Panc1 (cell line): ENCODE measurements around the gene MLPH. TPM values are rescaled to one million over a fixed set of nuclear protein-coding genes. Genes with fewer than 3 reads are reported as not detected.

Source experiments
- ATAC-seq: fragments of 200-7000 bp; cut with Tn5 transposase; 2 replicates; pipeline ENCODE4 v1.9.1; 2020; ENCODE audit warnings: mild to moderate bottlenecking, moderate library complexity
- BruUV-seq: library from RNA; stranded (reverse); fragments of 400-500 nt; replicated peaks from 2 replicates; lab custom pipeline; 2021; lab: Mats Ljungman, UMichigan
- CTCF ChIA-PET: fragments of 300-600 bp; sonication (Branson Sonifier 250); formaldehyde crosslinking; loops from one replicate; lab custom pipeline; 2022; ENCODE audit warnings: antibody characterized with exemption; lab: Charles Lee
- POLR2A ChIA-PET: fragments of 300-600 bp; sonication (Branson Sonifier 250); formaldehyde crosslinking; loops from one replicate; lab custom pipeline; 2022; ENCODE audit warnings: antibody characterized with exemption; lab: Charles Lee
- DNase-seq: peaks from one replicate; pipeline ENCODE4 v3.0.0-alpha.2; 2010; ENCODE audit warnings: low read depth, low spot score
- H3K27ac ChIP-seq: 2 replicates; pipeline ENCODE4 v1.5.1; 2011; ENCODE audit warnings: mild to moderate bottlenecking, low read length, inconsistent platforms
- H3K27me3 ChIP-seq: fragments of 200-500 bp; sonication (Bioruptor generic); 2 replicates; pipeline ENCODE4 v1.6.0; 2014; ENCODE audit warnings: low read length, inconsistent platforms; ENCODE audit not compliant: control insufficient read depth, insufficient read depth
- H3K36me3 ChIP-seq: fragments of 200-500 bp; sonication (Bioruptor generic); 2 replicates; pipeline ENCODE4 v1.5.1; 2014; ENCODE audit warnings: inconsistent platforms, mild to moderate bottlenecking, low read length, moderate library complexity; ENCODE audit not compliant: control insufficient read depth, insufficient read depth
- H3K4me1 ChIP-seq: 2 replicates; pipeline ENCODE4 v1.5.1; 2011; ENCODE audit warnings: inconsistent platforms, mild to moderate bottlenecking, low read length, moderate library complexity; ENCODE audit not compliant: control insufficient read depth, insufficient read depth
- H3K4me3 ChIP-seq, 2 experiments: 2 replicates each; pipeline ENCODE4 v1.5.1; 2011 to 2012; ENCODE audit warnings: low read depth in 2 of 2, low read length in 2 of 2, mild to moderate bottlenecking in 2 of 2, inconsistent platforms in 1 of 2, moderate library complexity in 1 of 2
- H3K9me3 ChIP-seq: fragments of 200-500 bp; sonication (Bioruptor generic); 2 replicates; pipeline ENCODE4 v1.5.1; 2014; ENCODE audit warnings: low read depth, mild to moderate bottlenecking, inconsistent platforms, low read length, moderate library complexity; ENCODE audit not compliant: control insufficient read depth, insufficient read depth
- CTCF ChIP-seq: fragments of 450-650 bp; IDR thresholded peaks from 2 replicates; pipeline ENCODE4 v1.5.1; 2017; ENCODE audit warnings: mild to moderate bottlenecking
- POLR2AphosphoS5 ChIP-seq: IDR thresholded peaks from 2 replicates; pipeline ENCODE4 v1.6.1; 2012; ENCODE audit warnings: mild to moderate bottlenecking, low read depth, low read length, moderate library complexity
- REST ChIP-seq, 2 experiments: IDR thresholded peaks; 2 replicates each; pipeline ENCODE4 v1.6.1; 2011 to 2012; ENCODE audit warnings: low read depth in 2 of 2, control low read depth in 1 of 2, low read length in 1 of 2, mild to moderate bottlenecking in 1 of 2, moderate library complexity in 1 of 2; ENCODE audit not compliant: insufficient read depth in 1 of 2
- SIN3A ChIP-seq: IDR thresholded peaks from 2 replicates; pipeline ENCODE4 v1.6.1; 2012; ENCODE audit warnings: low read depth, mild to moderate bottlenecking, low read length, moderate library complexity, borderline replicate concordance; ENCODE audit not compliant: insufficient read depth
- TCF7L2 ChIP-seq: IDR thresholded peaks from 2 replicates; pipeline ENCODE4 v1.6.1; 2011; ENCODE audit warnings: mild to moderate bottlenecking, low read depth, low read length, inconsistent platforms
- in situ Hi-C: cut with HindIII; loops from 2 replicates; pipeline ENCODE4 v1.10.0; 2016; ENCODE audit warnings: low sequenced_read_pairs, low pct_unique_long_range_greater_than_20kb
- intact Hi-C: fragments of 100-400 bp; cut with micrococcal nuclease; formaldehyde crosslinking; loops from one replicate; pipeline ENCODE4 v1.10.0; 2022; ENCODE audit not compliant: unreplicated experiment
- total RNA-seq: library from RNA; stranded (reverse); gene quantifications from one replicate; pipeline ENCODE4 v1.2.1, GENCODE V29; 2021; ENCODE audit not compliant: unreplicated experiment

Gene MLPH
- total RNA-seq, 1 experiment from 2014 or later: 60.2 TPM

GRCh38 chr2:237513693-237514092 is 26.6 kb downstream of the MLPH start:
- ChIA-PET CTCF (interaction anchor here (1.5 to 2.3 kb wide), 3 partner anchors 40 to 68 kb away, joined by 3 to 77 read pairs (median 4); no protein-coding TSS in a partner anchor), POLR2A (no interaction called here)
- no TSS peak for BruUV-seq
- H3K4me1 ChIP-seq: peaks cover 8% of the 10 kb centered on the region
- no peaks in the 10 kb centered on the region for H3K9me3 ChIP-seq
- H3K4me3 ChIP-seq: no peak overlapping the region
- no peaks in the 10 kb centered on the region for H3K27me3 ChIP-seq
- ATAC-seq (no peak), DNase-seq (no peak)
- in situ Hi-C loops (no loop called here), intact Hi-C loops (loop anchor here (2.0 kb wide), 1 partner anchor 59 kb away; no protein-coding TSS in a partner anchor)
- no peak overlapping the region for H3K27ac ChIP-seq
- no peak for TF ChIP-seq TCF7L2
- no peak for TF ChIP-seq POLR2AphosphoS5
- TF ChIP-seq SIN3A: no peak
- TF ChIP-seq CTCF: no peak
- no peak for TF ChIP-seq REST (IDR thresholded peaks at IDR 0.05; ENCODE audit: insufficient read depth in 1 of 2, low read depth in 2 of 2, low read length in 1 of 2)
- H3K36me3 ChIP-seq: no peaks in the 10 kb centered on the region

GRCh38 chr2:237514474-237515130 is 27.6 kb downstream of the MLPH start:
- Histone ChIP-seq H3K36me3 (no peaks in the 10 kb centered on the region), H3K27ac (no peak overlapping the region), H3K4me3 (no peak overlapping the region), H3K9me3 (no peaks in the 10 kb centered on the region), H3K27me3 (no peaks in the 10 kb centered on the region), H3K4me1 (peaks cover 8% of the 10 kb centered on the region)
- no peak for TF ChIP-seq POLR2AphosphoS5
- TF ChIP-seq REST (IDR thresholded peaks at IDR 0.05; ENCODE audit: insufficient read depth in 1 of 2, low read depth in 2 of 2, low read length in 1 of 2): no peak
- TF ChIP-seq CTCF: no peak
- TF ChIP-seq SIN3A: no peak
- no peak for TF ChIP-seq TCF7L2
- no peak for DNase-seq
- TSS peak; percentile 45 for BruUV-seq
- intact Hi-C loops: no loop called here
- ChIA-PET POLR2A (no interaction called here), CTCF (interaction anchor here (0.6 to 1.2 kb wide), 2 partner anchors 34 to 57 kb away, joined by 3 to 4 read pairs; no protein-coding TSS in a partner anchor)
- no peak for ATAC-seq
- in situ Hi-C loops: no loop called here
